Medulla oblongata (tissue), 1 donor: ENCODE data around the gene NRXN2.
A peak's percentile ranks its signal among the peaks of the same experiment; 100 is the strongest.

ENCODE experiments used
- DNase-seq: peaks from one replicate; pipeline ENCODE4 v3.0.0-alpha.2; 2015; ENCODE audit errors: extremely low spot score

The NRXN2 gene

GRCh38 chr11:64723117-64723906 is at the start of gene NRXN2:
Gene NRXN2, minus strand, starts transcription at chr11:64723197. Its CDS starts 9,498 bp downstream, at chr11:64713699.
- peak; percentile 96 for DNase-seq

DNA sequence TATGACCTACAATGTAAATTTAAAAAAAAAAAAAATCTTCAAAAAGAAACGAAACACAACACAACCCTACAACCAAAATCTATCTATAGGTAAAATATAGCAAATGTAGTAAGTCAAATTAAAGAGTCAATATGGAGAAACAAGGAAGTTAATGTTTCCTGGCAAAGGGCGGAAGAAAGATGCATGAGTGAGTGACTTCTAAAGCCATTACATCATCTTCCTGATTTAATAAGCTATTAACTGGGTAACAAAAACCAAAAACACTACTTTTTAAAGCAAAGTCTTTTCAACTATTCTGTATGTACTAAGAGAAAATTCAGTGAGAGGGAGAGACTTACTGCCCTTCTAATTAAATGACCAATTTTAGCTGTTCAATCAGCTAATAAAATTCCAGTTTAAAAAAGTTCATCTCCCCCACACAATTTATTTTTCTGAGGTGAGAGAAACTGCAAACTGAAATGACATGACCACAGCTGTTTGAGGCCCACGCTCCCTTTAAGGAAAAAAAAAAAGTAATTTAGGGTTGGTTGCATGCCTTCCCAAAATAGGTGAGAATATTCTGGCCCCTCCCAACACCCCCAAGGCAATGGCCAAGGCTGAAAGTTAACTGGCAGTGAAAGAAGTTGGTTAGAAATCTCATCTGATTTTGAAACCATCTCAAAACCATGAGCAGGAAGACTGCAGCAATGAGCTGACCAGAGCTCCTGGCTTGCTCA is 49.5 kb upstream of the NRXN2 start:
- no peak for DNase-seq

DNA sequence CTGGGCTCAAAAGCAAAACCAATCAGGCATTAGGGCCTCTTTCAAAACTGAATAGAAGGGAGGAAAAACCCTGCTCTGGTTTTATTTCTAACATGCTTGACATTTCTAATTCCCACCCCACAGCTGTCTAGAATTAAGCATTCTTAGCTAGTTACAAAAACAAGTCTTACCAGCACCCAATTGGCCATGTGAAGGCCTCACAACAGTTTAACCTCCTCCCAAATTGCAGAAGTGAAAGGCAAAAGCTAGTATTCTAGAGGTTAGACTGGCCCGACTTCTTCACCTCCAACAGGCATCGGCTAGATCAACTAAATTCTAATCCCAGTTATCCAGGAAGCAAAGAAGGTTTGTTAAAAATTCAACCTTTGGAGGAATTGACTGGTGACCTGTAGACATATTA is 48.9 kb upstream of the NRXN2 start:
- DNase-seq = no peak

DNA sequence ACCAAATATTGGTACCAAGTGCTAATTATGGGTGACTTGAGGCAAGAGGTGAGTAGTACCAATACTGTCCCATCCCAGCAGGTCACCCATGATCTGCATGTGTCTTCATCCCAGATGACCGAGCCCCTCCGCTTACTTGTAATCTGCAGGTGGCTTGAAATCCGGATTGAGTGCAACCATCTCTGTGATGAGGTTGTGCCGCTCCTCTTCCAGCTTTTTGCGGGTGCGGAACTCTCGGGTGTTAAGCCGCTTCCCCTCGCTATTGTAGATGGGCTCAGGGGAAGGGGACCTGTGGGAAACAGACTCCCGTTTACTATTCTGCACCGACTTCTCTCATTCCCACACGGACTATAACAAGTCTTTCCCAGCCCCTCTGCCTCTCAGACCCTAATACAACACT is 47.1 kb upstream of the NRXN2 start:
- no peak for DNase-seq

DNA sequence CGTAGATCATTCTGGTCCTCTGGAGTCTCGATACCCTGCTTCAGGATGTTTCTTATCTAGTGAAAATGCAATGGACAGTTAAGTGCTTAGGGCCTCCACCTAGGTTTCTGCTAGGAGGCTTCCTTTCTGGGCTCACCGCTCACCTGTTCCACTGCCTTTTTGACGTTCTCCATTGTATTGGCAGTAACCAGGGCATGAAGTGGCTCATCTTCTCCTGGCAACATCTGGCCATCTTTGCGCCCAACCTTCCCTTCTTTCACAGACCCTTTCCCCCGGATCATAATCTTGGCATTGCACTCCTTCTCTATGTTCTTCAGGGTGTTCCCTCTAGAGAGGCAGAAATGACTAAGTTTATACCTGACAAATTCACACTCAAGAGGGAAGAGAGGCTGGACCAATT is 46.3 kb upstream of the NRXN2 start:
- DNase-seq = no peak

GRCh38 chr11:64768300-64768694 is 45.3 kb upstream of the NRXN2 start:
- no peak for DNase-seq

GRCh38 chr11:64767344-64768299 is 44.6 kb upstream of the NRXN2 start:
- DNase-seq = peak; percentile 43

GRCh38 chr11:64766881-64767280 is 43.9 kb upstream of the NRXN2 start:
- no peak for DNase-seq

- no peak for DNase-seq
Observed at GRCh38 chr11:64765851-64766665, 43.1 kb upstream of the NRXN2 start.

DNA sequence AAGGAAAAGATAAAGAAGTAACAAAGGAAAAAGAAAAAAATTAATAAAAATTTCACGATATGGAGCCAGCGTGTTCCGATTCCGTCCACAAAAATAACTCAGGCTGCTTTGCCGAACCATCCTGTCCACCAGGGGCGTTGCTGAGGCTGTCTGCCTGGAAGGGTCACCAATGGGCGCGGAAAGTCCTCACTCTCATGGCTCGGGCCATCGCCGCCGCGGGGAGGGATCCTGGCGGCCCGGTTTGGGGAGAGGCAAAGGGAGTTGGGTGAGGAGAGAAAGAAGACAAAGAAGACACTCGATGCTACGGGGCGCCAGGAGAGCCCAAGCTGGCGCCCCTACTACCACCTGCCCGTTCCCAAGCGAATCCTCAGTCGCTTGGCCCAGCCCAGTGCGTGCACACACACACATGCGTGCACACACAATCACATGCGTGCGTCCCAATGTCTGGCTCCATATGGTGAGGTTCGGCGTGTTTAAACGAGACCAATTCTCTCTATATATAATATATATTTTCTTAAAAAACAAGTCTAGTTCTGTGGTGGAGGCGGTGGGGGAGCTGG is 42.4 kb upstream of the NRXN2 start:
- no peak for DNase-seq

GRCh38 chr11:64764753-64765152 is 41.8 kb upstream of the NRXN2 start:
- DNase-seq = no peak

- DNase-seq = no peak
Observed at GRCh38 chr11:64764040-64764611, 41.1 kb upstream of the NRXN2 start.

GRCh38 chr11:64763526-64764039 is 40.6 kb upstream of the NRXN2 start:
- no peak for DNase-seq

GRCh38 chr11:64762674-64763525 is 39.9 kb upstream of the NRXN2 start:
- peak; percentile 75 for DNase-seq

GRCh38 chr11:64762277-64762673 is 39.3 kb upstream of the NRXN2 start:
- peak; percentile 59 for DNase-seq

DNA sequence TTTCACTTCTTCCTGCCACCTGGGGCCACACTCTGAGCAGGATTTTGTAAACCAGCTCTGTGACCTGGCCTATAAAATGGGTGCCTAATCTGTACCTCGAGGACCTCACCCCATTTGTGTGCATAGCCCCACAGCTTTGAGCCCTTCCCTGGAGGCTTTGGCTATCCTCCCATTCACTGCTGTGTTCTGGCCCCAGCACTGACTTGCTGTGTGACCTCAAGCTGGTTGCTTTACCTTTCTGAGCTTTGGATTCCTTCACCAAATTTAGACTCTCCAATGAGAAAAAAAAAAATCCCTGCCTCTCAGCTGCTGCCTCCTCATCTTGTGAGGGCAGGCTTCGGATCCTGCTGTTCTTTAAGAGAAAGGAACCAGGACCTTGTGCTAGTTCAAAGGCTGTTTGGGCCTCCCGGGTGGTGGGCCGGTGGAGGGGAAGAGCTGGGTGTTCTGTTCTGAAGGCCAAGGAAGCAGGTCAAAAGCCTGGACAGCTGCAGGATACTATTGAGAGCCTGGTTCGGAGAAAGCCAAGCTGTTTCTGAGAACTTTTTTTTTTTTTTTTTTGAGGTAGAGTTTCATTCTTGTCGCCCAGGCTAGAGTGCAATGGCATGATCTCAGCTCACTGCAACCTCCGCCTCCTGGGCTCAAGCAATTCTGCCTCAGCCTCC is 37.9 kb upstream of the NRXN2 start:
- DNase-seq = no peak

GRCh38 chr11:64759722-64760719 is 37.0 kb upstream of the NRXN2 start, which contains the start of gene PYGM:
Gene PYGM, minus strand, starts transcription at chr11:64759974. Its CDS starts 76 bp downstream, at chr11:64759898.
- peak; percentile 80 for DNase-seq
